ENCODE measurements around the gene JAKMIP2. TPM values are rescaled to one million over a fixed set of nuclear protein-coding genes. Genes with fewer than 3 reads are reported as not detected.

Gene JAKMIP2
- polyA plus RNA-seq, 1 of the 3 experiments (the other 2 are of a cell fraction), result 2.1 TPM

DNA sequence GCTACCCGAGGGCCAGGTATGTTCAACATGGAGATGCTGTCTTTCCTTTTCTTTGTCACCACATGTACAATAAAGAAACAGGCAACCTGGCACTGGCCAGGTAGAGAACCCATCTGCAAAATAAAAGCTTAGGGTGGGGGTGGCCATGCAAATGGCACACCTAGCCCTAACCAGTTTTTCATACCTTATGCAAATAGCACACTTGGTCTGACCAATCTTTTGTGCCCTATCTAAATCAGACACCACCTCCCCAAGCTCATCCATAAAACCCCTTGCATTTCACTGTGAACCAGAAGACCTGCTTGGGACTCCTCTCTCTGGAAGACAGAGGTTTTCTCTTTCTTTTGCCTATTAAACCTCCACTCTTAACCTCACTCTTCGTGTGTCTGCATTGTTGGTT, 33.9 kb downstream of the JAKMIP2 start:
- H3K79me2 ChIP-seq (ENCODE audit: insufficient read depth), result no peaks in the 10 kb centered on the region
- no peaks in the 10 kb centered on the region for H4K20me1 ChIP-seq (ENCODE audit: insufficient read depth)
- no peaks in the 10 kb centered on the region for H3K36me3 ChIP-seq (replicated peaks in 1 of 2; ENCODE audit: control insufficient read depth in 1 of 2, insufficient read depth in 2 of 2, low read length in 1 of 2)
- no peaks in the 10 kb centered on the region for H3K9me3 ChIP-seq
- no peaks in the 10 kb centered on the region for H3F3A ChIP-seq (replicated peaks; ENCODE audit: insufficient read depth)
- H3K27me3 ChIP-seq (ENCODE audit: insufficient read depth), result no peaks in the 10 kb centered on the region
- ChIA-PET POLR2A (no interaction called here), CTCF (interaction anchor here (0.9 to 2.4 kb wide), 3 partner anchors 20 to 74 kb away, joined by 3 to 9 read pairs (median 3); partner anchors contain the start of gene JAKMIP2)
- H3K4me1 ChIP-seq (ENCODE audit: control insufficient read depth in 1 of 2, insufficient read depth in 2 of 2, low read depth in 1 of 2, low read length in 1 of 2), result peaks cover 0 to 50% of the 10 kb centered on the region in 2 experiments; a peak in 3 of 4 replicates
- no peak overlapping the region for H3K27ac ChIP-seq (ENCODE audit: low read depth in 2 of 2, low read length in 1 of 2)
- no peak overlapping the region for H3K9ac ChIP-seq
- H3K4me3 ChIP-seq (ENCODE audit: low read depth in 2 of 2, low read length in 1 of 2), result no peak overlapping the region
- WGBS (ENCODE audit: low lambda C conversion rate), result 52% methylated on average over 2 of the region's 2 CpGs
- no peaks in the 10 kb centered on the region for H3K9me2 ChIP-seq
- no peak for DNase-seq
- no peak overlapping the region for H2AFZ ChIP-seq (ENCODE audit: low read depth)
- no peak for TF ChIP-seq MXI1 (IDR thresholded peaks at IDR 0.05; ENCODE audit: low read depth, low read length)
- no peak for TF ChIP-seq CHD2 (IDR thresholded peaks at IDR 0.05; ENCODE audit: low read length, partially characterized antibody)
- TF ChIP-seq, protein P1, sequence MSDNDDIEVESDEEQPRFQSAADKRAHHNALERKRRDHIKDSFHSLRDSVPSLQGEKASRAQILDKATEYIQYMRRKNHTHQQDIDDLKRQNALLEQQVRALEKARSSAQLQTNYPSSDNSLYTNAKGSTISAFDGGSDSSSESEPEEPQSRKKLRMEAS (IDR thresholded peaks at IDR 0.05; ENCODE audit: low read depth), result no peak
- no peak for TF ChIP-seq JUND (IDR thresholded peaks at IDR 0.05)
- no peak for TF ChIP-seq EP300 (IDR thresholded peaks at IDR 0.05; ENCODE audit: borderline replicate concordance in 1 of 2, low read depth in 1 of 2, low read length in 1 of 2)
- TF ChIP-seq EZH2phosphoT487 (IDR thresholded peaks at IDR 0.05; ENCODE audit: borderline replicate concordance, low read depth), result no peak
- TF ChIP-seq TEAD4 (IDR thresholded peaks at IDR 0.05; ENCODE audit: borderline replicate concordance, insufficient read depth), result no peak
- no peak for TF ChIP-seq FOXJ3 (CRISPR knock-in tag; IDR thresholded peaks at IDR 0.05)
- TF ChIP-seq SMC3 (IDR thresholded peaks at IDR 0.05; ENCODE audit: low read depth, low read length), result no peak
- TF ChIP-seq NFIC (IDR thresholded peaks at IDR 0.05; ENCODE audit: borderline replicate concordance), result no peak
- no peak for TF ChIP-seq NRF1 (IDR thresholded peaks at IDR 0.05; ENCODE audit: low read depth, low read length)
- no peak for TF ChIP-seq FOXM1 (IDR thresholded peaks at IDR 0.05; ENCODE audit: low read depth)
- TF ChIP-seq, protein P2, sequence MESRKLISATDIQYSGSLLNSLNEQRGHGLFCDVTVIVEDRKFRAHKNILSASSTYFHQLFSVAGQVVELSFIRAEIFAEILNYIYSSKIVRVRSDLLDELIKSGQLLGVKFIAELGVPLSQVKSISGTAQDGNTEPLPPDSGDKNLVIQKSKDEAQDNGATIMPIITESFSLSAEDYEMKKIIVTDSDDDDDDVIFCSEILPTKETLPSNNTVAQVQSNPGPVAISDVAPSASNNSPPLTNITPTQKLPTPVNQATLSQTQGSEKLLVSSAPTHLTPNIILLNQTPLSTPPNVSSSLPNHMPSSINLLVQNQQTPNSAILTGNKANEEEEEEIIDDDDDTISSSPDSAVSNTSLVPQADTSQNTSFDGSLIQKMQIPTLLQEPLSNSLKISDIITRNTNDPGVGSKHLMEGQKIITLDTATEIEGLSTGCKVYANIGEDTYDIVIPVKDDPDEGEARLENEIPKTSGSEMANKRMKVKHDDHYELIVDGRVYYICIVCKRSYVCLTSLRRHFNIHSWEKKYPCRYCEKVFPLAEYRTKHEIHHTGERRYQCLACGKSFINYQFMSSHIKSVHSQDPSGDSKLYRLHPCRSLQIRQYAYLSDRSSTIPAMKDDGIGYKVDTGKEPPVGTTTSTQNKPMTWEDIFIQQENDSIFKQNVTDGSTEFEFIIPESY (IDR thresholded peaks at IDR 0.05; ENCODE audit: borderline replicate concordance, low read depth), result no peak
- TF ChIP-seq TCF12 (IDR thresholded peaks at IDR 0.05), result no peak
- TF ChIP-seq, protein P3, sequence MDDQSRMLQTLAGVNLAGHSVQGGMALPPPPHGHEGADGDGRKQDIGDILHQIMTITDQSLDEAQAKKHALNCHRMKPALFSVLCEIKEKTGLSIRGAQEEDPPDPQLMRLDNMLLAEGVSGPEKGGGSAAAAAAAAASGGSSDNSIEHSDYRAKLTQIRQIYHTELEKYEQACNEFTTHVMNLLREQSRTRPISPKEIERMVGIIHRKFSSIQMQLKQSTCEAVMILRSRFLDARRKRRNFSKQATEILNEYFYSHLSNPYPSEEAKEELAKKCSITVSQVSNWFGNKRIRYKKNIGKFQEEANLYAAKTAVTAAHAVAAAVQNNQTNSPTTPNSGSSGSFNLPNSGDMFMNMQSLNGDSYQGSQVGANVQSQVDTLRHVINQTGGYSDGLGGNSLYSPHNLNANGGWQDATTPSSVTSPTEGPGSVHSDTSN (IDR thresholded peaks at IDR 0.05), result no peak
- TF ChIP-seq, protein P4, sequence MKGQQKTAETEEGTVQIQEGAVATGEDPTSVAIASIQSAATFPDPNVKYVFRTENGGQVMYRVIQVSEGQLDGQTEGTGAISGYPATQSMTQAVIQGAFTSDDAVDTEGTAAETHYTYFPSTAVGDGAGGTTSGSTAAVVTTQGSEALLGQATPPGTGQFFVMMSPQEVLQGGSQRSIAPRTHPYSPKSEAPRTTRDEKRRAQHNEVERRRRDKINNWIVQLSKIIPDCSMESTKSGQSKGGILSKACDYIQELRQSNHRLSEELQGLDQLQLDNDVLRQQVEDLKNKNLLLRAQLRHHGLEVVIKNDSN (IDR thresholded peaks at IDR 0.05; ENCODE audit: borderline replicate concordance, low read depth), result no peak
- no peak for TF ChIP-seq POLR2AphosphoS5 (IDR thresholded peaks at IDR 0.05; ENCODE audit: low read depth, low read length)
- no peak for TF ChIP-seq FOSL2 (IDR thresholded peaks at IDR 0.05; ENCODE audit: borderline replicate concordance, low read depth)
- no peak for TF ChIP-seq SIN3A (IDR thresholded peaks at IDR 0.05; ENCODE audit: borderline replicate concordance, low read depth, low read length)
- no peak for TF ChIP-seq RFX5 (IDR thresholded peaks at IDR 0.05; ENCODE audit: low read length)
- no peak overlapping the region for H3K4me2 ChIP-seq
